ENCODE data around the gene BFSP1.

The BFSP1 gene

GRCh38 chr20:17497821-17498580, 33.2 kb downstream of the BFSP1 start:
- no peak for DNase-seq (ENCODE audit: low read depth in 3 of 3)

- DNase-seq (ENCODE audit: low read depth in 3 of 3): no peak
Observed at GRCh38 chr20:17495826-17496225, 35.4 kb downstream of the BFSP1 start.

- no peak for DNase-seq (ENCODE audit: low read depth in 3 of 3)
Observed at GRCh38 chr20:17494201-17494600, 37.0 kb downstream of the BFSP1 start.

GRCh38 chr20:17493173-17493572, 38.0 kb downstream of the BFSP1 start:
- no peak for DNase-seq (ENCODE audit: low read depth in 3 of 3)

GRCh38 chr20:17491488-17491887, 39.7 kb downstream of the BFSP1 start:
- DNase-seq (ENCODE audit: low read depth in 3 of 3): no peak

- DNase-seq (ENCODE audit: low read depth in 3 of 3): no peak
Observed at GRCh38 chr20:17491041-17491440, 40.1 kb downstream of the BFSP1 start.

GRCh38 chr20:17490501-17490900, 40.7 kb downstream of the BFSP1 start:
- DNase-seq (ENCODE audit: low read depth in 3 of 3): no peak

- DNase-seq (ENCODE audit: low read depth in 3 of 3): no peak
Observed at GRCh38 chr20:17488916-17489600, 42.1 kb downstream of the BFSP1 start.

- no peak for DNase-seq (ENCODE audit: low read depth in 3 of 3)
Observed at GRCh38 chr20:17485017-17485416, 46.2 kb downstream of the BFSP1 start.

- no peak for DNase-seq (ENCODE audit: low read depth in 3 of 3)
Observed at GRCh38 chr20:17482536-17482935, 48.6 kb downstream of the BFSP1 start.

GRCh38 chr20:17481661-17482060, 49.5 kb downstream of the BFSP1 start:
- DNase-seq (ENCODE audit: low read depth in 3 of 3): no peak

- no peak for DNase-seq (ENCODE audit: low read depth in 3 of 3)
Observed at GRCh38 chr20:17480696-17481095, 50.5 kb downstream of the BFSP1 start.

GRCh38 chr20:17479063-17479657, 52.0 kb downstream of the BFSP1 start:
- no peak for DNase-seq (ENCODE audit: low read depth in 3 of 3)

GRCh38 chr20:17473659-17474058, 57.5 kb downstream of the BFSP1 start:
- no peak for DNase-seq (ENCODE audit: low read depth in 3 of 3)

- no peak for DNase-seq (ENCODE audit: low read depth in 3 of 3)
Observed at GRCh38 chr20:17471606-17472187, 59.5 kb downstream of the BFSP1 start.

- DNase-seq (ENCODE audit: low read depth in 3 of 3): no peak
Observed at GRCh38 chr20:17470973-17471372, 60.2 kb downstream of the BFSP1 start.

GRCh38 chr20:17470521-17470920, 60.7 kb downstream of the BFSP1 start:
- no peak for DNase-seq (ENCODE audit: low read depth in 3 of 3)

GRCh38 chr20:17469246-17470030, 61.7 kb downstream of the BFSP1 start:
- no peak for DNase-seq (ENCODE audit: low read depth in 3 of 3)

GRCh38 chr20:17468073-17468840, 62.9 kb downstream of the BFSP1 start:
- no peak for DNase-seq (ENCODE audit: low read depth in 3 of 3)

- DNase-seq (ENCODE audit: low read depth in 3 of 3): no peak
Observed at GRCh38 chr20:17467120-17467655, 64.0 kb downstream of the BFSP1 start.

- no peak for DNase-seq (ENCODE audit: low read depth in 3 of 3)
Observed at GRCh38 chr20:17466641-17467040, 64.5 kb downstream of the BFSP1 start.

Measured in stimulated activated CD4-positive, alpha-beta T cell treated with anti-CD3 and anti-CD28 coated beads, TNF-alpha, amount 100 ng/mL, for 48 hours (primary cell).